ENCODE data around the gene FRMD4A.

- TF ChIP-seq POLR2A (IDR thresholded peaks at IDR 0.05) (no peak), CTCF (IDR thresholded peaks at IDR 0.05) (no peak), POLR2AphosphoS5 (IDR thresholded peaks at IDR 0.05) (no peak), EP300 (IDR thresholded peaks at IDR 0.05) (no peak)
Observed at GRCh38 chr10:13860886-13861285, 469.8 kb downstream of the FRMD4A start.
